BJ (cell line): Measurements from ENCODE around the gene NEURL2. TPM values are rescaled to one million over a fixed set of nuclear protein-coding genes. Genes with fewer than 3 reads are reported as not detected.

Experiments
- CTCF ChIA-PET: fragments of 350-600 bp; formaldehyde crosslinking; extraction: SDS; loops from one replicate; lab custom pipeline; 2021; ENCODE audit warnings: antibody characterized with exemption, inconsistent platforms; lab: Yijun Ruan, JAX
- POLR2A ChIA-PET: fragments of 300-600 bp; sonication (Branson Sonifier 250); formaldehyde crosslinking; extraction: SDS; loops from one replicate; lab custom pipeline; 2021; ENCODE audit warnings: antibody characterized with exemption; lab: Charles Lee
- DNase-seq: peaks from one replicate; pipeline ENCODE4 v3.0.0-alpha.2; 2011; ENCODE audit warnings: low read depth
- H3K27me3 ChIP-seq: 2 replicates; pipeline ENCODE4 v1.6.0; 2011; ENCODE audit warnings: low read length; ENCODE audit not compliant: control insufficient read depth, insufficient read depth
- H3K36me3 ChIP-seq: 2 replicates; pipeline ENCODE4 v1.5.1; 2011; ENCODE audit warnings: low read length; ENCODE audit not compliant: control insufficient read depth, insufficient read depth
- H3K4me3 ChIP-seq: 2 replicates; pipeline ENCODE4 v1.5.1; 2011; ENCODE audit warnings: low read depth, mild to moderate bottlenecking, control low read depth, low read length
- polyA plus RNA-seq: library from polyadenylated mRNA; depleted of rRNA; stranded (reverse); fragments of >200 nt; gene quantifications from 2 replicates; pipeline ENCODE4 v1.2.3, GENCODE V29; 2011
- TF ChIP-seq, protein P1 (sequence below): IDR thresholded peaks from 2 replicates; pipeline ENCODE4 v1.5.1; 2011; ENCODE audit warnings: low read depth, mild to moderate bottlenecking, control low read depth, inconsistent platforms, low read length, moderate library complexity; ENCODE audit not compliant: insufficient read depth

The NEURL2 gene
- polyA plus RNA-seq, 1 experiment: 4.3 TPM

- TF ChIP-seq, protein P1, sequence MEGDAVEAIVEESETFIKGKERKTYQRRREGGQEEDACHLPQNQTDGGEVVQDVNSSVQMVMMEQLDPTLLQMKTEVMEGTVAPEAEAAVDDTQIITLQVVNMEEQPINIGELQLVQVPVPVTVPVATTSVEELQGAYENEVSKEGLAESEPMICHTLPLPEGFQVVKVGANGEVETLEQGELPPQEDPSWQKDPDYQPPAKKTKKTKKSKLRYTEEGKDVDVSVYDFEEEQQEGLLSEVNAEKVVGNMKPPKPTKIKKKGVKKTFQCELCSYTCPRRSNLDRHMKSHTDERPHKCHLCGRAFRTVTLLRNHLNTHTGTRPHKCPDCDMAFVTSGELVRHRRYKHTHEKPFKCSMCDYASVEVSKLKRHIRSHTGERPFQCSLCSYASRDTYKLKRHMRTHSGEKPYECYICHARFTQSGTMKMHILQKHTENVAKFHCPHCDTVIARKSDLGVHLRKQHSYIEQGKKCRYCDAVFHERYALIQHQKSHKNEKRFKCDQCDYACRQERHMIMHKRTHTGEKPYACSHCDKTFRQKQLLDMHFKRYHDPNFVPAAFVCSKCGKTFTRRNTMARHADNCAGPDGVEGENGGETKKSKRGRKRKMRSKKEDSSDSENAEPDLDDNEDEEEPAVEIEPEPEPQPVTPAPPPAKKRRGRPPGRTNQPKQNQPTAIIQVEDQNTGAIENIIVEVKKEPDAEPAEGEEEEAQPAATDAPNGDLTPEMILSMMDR: no peak
- ChIA-PET CTCF (interaction anchor here (1.0 kb wide), 1 partner anchor 22 kb away, joined by 3 read pairs; no protein-coding TSS in a partner anchor), POLR2A (no interaction called here)
- no peak for DNase-seq
- Histone ChIP-seq H3K27me3 (no peaks in the 10 kb centered on the region), H3K4me3 (peak within 1 kb of the TSS; percentile 25), H3K36me3 (no peaks in the 10 kb centered on the region)
These were observed 20.7 kb upstream of the NEURL2 start, which contains the start of gene PLTP for GRCh38 chr20:45911486-45912343. Gene PLTP, minus strand, starts transcription at chr20:45912155. Its CDS starts 703 bp downstream, at chr20:45911452.

DNA sequence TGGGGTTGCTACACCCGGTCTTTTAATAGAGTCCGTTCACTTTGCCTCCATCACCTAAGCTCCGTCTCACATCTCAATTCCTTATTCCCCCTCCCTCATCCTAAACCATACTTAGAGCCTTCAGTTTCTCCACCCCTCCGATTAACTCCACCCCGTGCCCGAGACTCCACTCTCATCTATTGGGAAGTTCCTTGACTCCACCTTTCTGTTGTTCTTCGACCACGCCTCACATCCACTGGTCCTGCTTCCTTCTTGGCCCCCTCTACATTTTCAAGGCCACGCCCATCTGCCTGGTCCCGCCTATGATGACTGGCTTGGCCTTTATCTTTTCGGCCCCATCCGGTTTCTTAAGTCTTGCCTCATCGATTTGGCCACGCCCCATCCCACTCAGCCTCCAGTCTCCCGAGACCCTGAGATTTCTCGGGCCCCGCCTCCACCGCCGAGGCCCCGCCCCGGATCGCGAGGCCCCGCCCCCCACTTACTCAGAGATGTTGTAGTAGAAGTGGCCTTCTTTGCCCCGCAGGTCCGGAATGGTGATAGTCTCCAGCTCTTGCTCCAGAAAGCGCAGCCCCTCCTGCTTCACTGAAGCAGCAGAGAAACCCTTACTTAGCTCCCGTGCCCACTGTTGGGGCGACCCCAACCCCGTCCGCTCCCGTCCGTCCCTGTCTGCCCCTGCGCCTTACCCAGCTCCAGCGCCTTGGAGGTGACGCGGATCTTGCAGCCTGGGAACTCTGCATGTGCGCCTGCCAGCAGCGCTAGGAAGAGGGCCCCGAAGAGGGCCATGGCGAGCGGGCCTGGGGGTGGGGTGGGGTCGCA lies 19.9 kb upstream of the NEURL2 start:
- TF ChIP-seq, protein P1: no peak
- ChIA-PET CTCF (interaction anchor here (0.6 to 1.0 kb wide), 2 partner anchors 18 to 21 kb away, joined by 3 to 4 read pairs; no protein-coding TSS in a partner anchor), POLR2A (no interaction called here)
- DNase-seq: peak; percentile 99
- H3K36me3 ChIP-seq: no peaks in the 10 kb centered on the region
- H3K27me3 ChIP-seq: no peaks in the 10 kb centered on the region
- peak overlapping the region; percentile 25 for H3K4me3 ChIP-seq

GRCh38 chr20:45909817-45910669 lies 19.0 kb upstream of the NEURL2 start:
- POLR2A ChIA-PET: interaction anchor here (0.5 kb wide), 1 partner anchor 25 kb away, joined by 3 read pairs; no protein-coding TSS in a partner anchor
- DNase-seq: no peak
- H3K27me3 ChIP-seq: no peaks in the 10 kb centered on the region
- no peak overlapping the region for H3K4me3 ChIP-seq
- CTCF ChIA-PET: interaction anchor here (0.6 kb wide), 1 partner anchor 17 kb away, joined by 4 read pairs; no protein-coding TSS in a partner anchor
- H3K36me3 ChIP-seq: no peaks in the 10 kb centered on the region
- TF ChIP-seq, protein P1: no peak

DNA sequence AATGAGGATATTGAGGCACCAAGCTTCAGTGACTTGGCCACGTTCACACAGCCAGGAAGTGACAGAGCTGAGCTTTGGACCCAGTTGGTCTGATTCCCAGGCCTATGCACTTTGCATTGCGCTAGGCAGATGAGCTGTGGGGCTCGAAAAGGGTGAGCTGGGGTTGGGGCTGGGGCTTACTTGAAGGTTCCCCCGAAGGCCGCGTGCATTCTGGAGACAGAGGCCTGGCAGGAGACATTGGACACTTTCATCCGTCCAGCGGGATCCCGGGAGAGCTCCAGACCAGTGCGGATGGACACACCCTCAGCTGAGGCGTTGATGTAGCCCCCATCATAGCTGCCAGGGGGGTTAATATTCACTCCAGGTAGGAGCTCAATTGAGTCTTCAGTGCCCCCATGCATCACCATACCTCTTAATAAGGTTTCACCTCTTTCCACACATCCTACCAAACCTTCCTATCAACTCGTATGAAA lies 18.4 kb upstream of the NEURL2 start:
- CTCF ChIA-PET: interaction anchor here (1.6 kb wide), 1 partner anchor 10 kb away, joined by 3 read pairs; no protein-coding TSS in a partner anchor
- no peak for DNase-seq
- POLR2A ChIA-PET: interaction anchor here (0.5 kb wide), 1 partner anchor 25 kb away, joined by 3 read pairs; no protein-coding TSS in a partner anchor
- H3K36me3 ChIP-seq: no peaks in the 10 kb centered on the region
- H3K4me3 ChIP-seq: no peak overlapping the region
- TF ChIP-seq, protein P1: no peak
- H3K27me3 ChIP-seq: no peaks in the 10 kb centered on the region
